DND-41 (cell line): ENCODE data around the gene RAB33A.

ENCODE experiments used
- CTCF ChIP-seq: IDR thresholded peaks from 2 replicates; pipeline ENCODE4 v1.5.1; 2012; ENCODE audit warnings: borderline replicate concordance, low read length, moderate library complexity, mild to moderate bottlenecking; ENCODE audit not compliant: poor library complexity, severe bottlenecking; ENCODE audit errors: extremely low read depth
- EZH2 ChIP-seq: IDR thresholded peaks from 3 replicates; pipeline ENCODE4 v1.6.1; 2012; ENCODE audit warnings: borderline replicate concordance, low read depth, mild to moderate bottlenecking, moderate library complexity, low read length, inconsistent platforms; ENCODE audit not compliant: severe bottlenecking

GRCh38 chrX:130176354-130176776 lies 4.6 kb downstream of the RAB33A start:
- TF ChIP-seq CTCF = no peak
- no peak for TF ChIP-seq EZH2
